GM11168 (cell line): Measurements from ENCODE around the gene PRDM10.
"Not testable (repeated sequence)": the region's sequence is repeated elsewhere in the genome, so short reads cannot be mapped to it uniquely, and the experiment has no call there.

Experiments used
- in situ Hi-C: fragments of 300-500 bp; cut with MboI; formaldehyde crosslinking; loops from one replicate; pipeline ENCODE4 v1.12.0; 2022; ENCODE audit warnings: low sequenced_read_pairs; ENCODE audit not compliant: unreplicated experiment

The PRDM10 gene

GRCh38 chr11:129980086-129980485 is 22.5 kb downstream of the PRDM10 start:
- in situ Hi-C loops, result no loop called here

GRCh38 chr11:129979046-129979605 is 23.5 kb downstream of the PRDM10 start:
- in situ Hi-C loops, result no loop called here

GRCh38 chr11:129978447-129978846 is 24.2 kb downstream of the PRDM10 start:
- in situ Hi-C loops, result no loop called here

DNA sequence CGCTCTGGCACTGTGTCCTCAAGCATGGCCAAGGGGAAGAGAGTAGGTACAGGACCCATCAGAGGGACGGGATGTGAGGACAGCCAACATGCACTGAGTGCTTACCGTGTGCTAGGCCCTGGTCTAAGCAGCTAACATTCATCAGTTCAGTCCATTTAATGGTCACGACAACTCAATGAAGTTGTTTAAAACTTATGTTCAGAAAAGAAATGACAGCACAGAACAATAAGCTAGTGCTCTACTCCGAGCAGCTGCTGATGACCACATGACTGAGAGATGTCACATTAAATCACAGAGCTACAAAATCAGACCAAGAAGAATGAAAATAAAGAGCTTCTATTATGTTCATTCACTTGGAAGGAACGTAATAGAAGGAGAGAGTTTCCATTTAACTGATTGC is 26.3 kb downstream of the PRDM10 start:
- in situ Hi-C loops, result no loop called here

- in situ Hi-C loops, result no loop called here
Measured at GRCh38 chr11:129975543-129975942, 27.1 kb downstream of the PRDM10 start.

DNA sequence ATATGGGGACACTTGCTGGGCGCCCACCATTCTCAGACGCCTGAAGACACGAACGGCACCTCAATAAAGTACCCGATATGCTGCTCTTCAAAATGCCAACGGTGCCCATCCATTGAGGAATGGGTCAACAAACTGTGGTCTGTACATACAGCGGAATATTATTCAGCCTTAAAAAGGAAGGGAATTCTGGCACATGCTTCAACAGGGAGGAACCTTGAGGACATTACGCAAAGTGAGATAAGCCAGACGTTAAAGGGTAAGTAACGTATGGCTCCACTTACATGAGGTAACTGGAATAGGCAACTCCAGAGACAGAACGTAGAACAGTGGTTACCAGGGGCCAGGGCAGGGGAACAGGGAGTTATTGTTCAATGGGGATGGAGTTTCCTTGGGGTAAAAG is 28.0 kb downstream of the PRDM10 start:
- in situ Hi-C loops, result no loop called here

DNA sequence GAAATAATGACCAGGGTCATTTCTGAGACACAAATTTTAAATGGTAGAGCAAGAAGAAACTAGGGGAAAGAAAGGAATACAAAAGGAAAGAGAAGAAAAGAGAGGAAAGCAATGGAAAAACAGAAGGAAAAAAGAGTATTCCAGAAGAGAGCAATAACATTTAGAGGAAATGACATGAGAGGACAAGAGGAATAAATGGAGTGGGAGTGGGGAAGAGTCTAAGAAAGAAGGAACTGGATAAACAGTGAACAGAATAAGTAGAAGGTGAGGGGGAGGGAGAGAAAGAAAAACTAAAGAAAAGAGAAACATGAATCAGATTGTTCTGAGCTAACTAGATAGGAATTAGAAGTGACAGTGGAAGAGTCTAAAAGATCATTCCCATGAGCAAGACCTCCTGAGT is 28.4 kb downstream of the PRDM10 start:
- in situ Hi-C loops, result no loop called here

DNA sequence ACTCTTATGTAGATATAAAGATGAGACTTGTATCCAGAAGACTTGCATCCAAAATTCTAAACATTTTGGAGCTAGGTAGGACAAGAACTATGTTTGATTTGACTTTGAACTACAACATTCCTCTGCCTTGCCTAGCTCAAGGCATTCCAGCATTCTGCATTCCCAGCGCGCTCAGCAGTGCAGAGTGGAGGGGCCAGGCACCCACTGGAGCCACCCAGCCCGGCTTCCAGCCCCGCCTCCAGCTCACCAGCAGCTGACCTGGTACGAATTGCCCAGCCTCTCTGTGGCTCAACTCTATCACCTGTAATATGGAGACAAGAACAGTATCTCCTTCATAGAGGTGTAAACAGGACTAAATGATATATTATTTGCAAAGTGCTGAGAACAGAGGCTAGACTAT is 28.8 kb downstream of the PRDM10 start:
- in situ Hi-C loops, result no loop called here

DNA sequence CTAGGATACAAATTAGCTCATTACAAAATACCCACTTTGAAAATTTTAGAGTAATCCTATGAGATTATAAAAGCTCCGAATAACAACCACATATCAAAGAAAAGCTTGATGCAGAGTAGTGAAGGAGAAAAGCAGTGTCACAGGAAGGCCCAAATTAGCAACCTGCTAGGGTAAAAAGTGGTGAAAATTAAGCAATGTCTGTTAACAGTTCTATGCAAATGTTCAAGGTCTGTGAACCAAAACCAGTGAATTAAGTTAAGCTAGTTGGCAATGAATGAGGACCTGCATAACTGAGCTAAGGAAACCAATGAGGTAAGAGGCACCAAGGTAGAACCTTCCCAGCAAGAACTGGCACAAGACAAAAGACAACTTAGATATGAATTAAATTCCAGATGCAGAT is 29.6 kb downstream of the PRDM10 start:
- in situ Hi-C loops, result no loop called here

DNA sequence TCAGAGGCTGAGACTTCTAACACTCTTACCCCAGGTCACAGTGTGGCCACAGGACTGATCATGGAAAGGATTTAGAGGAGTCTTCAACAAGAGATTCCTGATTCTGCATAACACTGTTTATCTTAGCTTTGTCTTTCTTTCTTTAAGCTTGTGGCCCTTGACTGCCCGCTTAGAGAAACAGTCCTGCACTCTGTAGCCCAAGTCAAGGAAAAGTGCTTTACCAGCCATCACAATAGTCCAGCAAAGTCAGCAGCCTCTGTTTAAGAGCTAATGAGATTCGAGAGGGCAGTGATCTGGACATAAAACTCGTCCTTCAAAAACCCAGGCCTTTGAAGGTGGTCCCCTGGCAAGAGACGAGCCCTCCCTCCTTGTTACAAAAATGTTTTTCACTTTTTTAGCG is 30.0 kb downstream of the PRDM10 start:
- in situ Hi-C loops, result no loop called here

DNA sequence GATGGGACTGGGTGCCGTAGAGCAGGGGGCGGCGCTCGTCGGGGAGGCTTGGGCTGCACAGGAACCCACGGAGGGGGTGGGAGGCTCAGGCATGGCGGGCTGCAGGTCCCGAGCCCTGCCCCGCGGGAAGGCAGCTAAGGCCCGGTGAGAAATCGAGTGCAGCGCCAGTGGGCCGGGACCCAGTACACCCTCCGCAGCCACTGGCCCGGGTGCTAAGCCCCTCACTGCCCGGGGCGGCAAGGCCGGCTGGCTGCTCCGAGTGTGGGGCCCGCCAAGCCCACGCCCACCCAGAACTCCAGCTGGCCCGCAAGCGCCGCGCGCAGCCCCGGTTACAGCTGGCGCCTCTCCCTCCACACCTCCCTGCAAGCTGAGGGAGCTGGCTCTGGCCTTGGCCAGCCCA is 30.8 kb downstream of the PRDM10 start:
- in situ Hi-C loops, result not testable (repeated sequence)

DNA sequence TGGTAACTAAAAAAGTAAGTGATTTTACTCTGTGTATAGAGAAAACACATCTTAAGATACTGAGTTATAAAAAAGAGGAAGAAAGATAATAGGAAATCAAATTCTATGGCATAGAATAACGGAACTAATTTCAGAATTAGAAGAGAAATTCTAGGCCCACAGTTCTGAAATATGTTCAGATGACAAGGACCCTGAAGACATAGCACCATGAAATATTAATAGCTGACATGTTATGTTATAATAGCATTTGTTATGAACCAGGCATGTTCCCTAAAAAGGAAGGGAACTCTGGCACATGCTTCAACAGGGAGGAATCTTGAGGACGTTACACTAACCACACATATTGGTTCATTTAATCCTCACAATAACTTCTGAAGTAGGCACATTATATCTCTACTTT is 32.7 kb downstream of the PRDM10 start:
- in situ Hi-C loops, result no loop called here

DNA sequence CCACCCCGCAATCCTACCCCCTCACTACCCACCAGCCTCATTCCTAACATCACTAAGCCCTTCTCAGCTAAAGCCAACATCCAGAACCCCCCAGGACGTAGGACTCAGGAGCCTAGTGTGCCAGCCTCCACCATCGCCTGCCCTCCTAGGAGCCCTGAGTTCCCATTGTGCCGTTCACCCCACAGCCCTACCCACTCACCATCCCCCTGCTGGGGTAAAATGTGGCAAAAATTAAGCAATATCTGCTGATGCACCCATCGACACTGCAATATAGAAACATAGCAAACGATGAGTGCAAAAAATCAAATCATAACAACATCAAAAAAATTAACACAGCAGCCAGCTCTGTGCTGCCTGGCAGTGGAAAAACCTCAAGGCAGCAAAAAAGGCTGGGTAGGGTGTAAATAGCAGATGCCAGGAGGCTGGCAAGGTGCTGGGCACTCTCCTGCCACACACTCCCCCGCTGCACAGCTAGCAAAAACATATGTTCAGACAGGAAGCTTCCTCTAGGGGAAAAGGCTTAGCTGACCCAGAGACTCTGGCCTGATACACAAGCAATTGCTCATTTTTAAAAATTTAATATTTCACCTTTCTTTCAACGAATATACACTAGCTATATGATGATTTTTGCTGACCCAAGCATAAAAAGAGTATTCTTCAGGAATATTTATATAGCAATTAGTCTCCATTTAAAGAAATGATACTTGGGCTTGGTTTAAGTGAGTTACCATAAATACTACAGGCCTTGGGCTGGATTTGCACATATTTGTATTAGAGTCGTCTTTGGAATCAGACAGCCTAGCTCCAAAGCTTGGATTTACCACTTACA is 33.8 kb downstream of the PRDM10 start:
- in situ Hi-C loops, result no loop called here

DNA sequence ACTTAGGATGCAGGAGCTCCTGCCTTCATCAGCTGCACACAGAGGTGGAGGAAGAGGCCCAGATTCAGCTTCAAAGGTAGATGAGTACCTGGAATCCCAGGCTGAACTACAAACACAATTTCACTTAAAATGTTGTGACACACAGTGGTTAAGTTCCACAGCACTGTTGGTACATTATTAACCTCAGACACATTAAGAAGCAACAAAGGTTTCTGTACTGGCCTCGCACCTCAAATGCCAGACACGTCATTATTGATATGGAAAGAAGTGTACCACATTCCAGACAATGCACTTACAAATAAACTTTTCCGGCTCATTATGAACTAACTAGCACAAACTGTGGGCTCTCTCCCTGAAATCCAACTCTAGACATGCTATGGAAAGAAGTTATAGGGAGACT is 34.6 kb downstream of the PRDM10 start:
- in situ Hi-C loops, result no loop called here

DNA sequence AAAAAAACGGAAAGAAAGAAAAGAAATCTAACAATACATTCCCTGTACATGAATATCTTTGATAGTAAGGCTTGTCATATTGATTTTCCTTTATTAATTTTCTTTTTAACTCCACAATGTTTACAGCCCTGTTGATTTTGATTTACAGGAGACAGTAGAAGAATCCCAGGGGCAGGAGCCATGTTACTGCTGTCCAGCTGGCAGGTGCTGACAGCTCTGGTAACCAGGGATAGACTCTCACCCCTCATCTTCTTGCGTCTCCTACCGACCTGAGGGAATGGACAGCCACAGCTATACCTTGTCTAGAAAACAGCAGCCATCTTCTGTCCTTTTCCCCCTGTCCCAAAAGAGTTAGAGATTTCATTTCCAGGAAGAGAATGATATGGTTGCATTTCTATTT is 37.4 kb downstream of the PRDM10 start:
- in situ Hi-C loops, result no loop called here

GRCh38 chr11:129960216-129961214 is 42.1 kb downstream of the PRDM10 start:
- in situ Hi-C loops, result no loop called here

- in situ Hi-C loops, result no loop called here
Measured at GRCh38 chr11:129959687-129960086, 42.9 kb downstream of the PRDM10 start.

DNA sequence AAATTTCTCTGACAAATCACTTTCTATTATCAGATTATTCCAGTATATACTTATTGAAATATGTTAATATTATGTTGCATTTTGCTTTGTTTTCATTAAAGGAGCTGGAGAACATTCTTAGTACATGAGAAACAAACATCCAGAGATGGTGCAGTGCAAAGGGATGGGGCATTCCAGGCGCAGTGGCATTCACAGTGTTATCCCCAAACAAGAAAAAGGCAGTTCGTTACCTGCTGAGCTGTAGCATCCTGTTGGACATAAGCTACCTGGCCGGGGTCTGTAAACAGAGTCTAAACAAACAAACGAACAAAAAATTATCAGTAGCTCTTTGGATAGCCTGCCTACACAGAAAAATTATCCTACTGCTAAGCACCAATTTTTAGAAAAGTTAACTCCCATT is 47.4 kb downstream of the PRDM10 start:
- in situ Hi-C loops, result no loop called here

DNA sequence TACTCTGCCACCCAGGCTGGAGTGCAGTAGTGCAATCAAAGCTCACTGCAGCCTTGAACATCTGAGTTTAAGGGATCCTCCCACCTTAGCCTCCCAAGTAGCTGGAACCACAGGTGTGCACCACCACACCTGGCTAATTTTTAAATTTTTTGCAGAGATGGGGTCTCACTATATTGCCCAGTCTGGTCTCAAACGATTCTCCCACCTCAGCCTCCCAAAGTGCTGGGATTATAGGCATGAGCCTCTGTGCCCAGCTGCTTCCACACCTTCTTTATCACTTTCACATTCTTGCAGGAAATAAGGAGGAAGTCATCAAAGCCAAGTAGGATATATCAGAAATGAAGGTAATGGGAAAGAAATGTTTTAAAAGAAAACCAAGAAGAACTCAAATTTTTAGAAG is 47.9 kb downstream of the PRDM10 start:
- in situ Hi-C loops, result not testable (repeated sequence)

- in situ Hi-C loops, result no loop called here
Measured at GRCh38 chr11:129951866-129952262, 50.8 kb downstream of the PRDM10 start.
